Stimulated activated CD4-positive, alpha-beta T cell treated with anti-CD3 and anti-CD28 coated beads, Interleukin-4, amount 100 ng/mL, for 4 hours (primary cell): Measurements from ENCODE around the gene CASS4.
"Not testable (repeated sequence)": the region's sequence is repeated elsewhere in the genome, so short reads cannot be mapped to it uniquely, and the experiment has no call there.

Experiments
- DNase-seq, 2 experiments: peaks; one replicate each; pipeline ENCODE4 v3.0.0-alpha.2; 2020

CASS4 gene

DNA sequence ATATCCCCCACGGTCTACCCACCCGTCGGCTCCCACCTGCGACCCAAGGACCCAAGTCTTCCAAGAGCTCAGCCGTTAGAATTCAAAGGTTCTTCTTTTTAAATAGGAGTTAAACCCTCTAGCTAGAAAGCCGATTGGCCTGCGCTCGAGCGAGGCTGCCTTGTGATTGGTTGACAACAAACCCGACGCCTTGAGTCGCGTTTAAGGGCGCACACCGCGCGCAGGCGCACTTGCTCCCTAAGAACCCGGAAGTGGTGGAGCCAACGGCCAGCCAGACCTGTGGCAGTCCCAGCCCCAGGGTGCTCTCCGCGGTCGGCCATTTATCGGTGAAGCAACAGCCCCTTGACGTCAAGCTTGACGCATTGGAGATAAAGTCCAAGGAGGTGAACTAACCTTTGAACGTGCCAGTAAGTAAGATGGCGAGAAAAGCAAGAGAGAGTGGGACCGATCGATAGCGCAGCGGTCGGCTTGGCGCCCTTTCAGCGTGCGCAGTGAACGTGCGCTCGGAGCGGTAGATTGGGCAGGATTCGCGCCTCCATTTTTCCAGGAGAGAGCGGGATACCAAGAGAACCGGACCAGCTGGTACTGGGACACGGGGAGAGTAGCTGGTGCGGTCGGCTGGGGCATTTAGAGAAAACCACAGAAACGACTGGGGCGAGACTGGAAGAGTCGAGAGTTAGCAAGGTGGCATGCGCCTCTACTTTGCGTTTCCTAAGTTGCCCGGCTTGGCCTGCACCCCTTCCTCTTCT, 19.8 kb upstream of the CASS4 start, which contains the start of the genes AURKA and CSTF1:
TSS of gene AURKA (minus strand) at position 84 of the 749 bp plus-strand sequence. CDS start 4,018 bp downstream, outside the sequence.
TSS of gene CSTF1 (plus strand) at position 514 of the 749 bp plus-strand sequence. CDS start 2,908 bp downstream, outside the sequence.
- DNase-seq = peak; percentile 98 to 99

DNA sequence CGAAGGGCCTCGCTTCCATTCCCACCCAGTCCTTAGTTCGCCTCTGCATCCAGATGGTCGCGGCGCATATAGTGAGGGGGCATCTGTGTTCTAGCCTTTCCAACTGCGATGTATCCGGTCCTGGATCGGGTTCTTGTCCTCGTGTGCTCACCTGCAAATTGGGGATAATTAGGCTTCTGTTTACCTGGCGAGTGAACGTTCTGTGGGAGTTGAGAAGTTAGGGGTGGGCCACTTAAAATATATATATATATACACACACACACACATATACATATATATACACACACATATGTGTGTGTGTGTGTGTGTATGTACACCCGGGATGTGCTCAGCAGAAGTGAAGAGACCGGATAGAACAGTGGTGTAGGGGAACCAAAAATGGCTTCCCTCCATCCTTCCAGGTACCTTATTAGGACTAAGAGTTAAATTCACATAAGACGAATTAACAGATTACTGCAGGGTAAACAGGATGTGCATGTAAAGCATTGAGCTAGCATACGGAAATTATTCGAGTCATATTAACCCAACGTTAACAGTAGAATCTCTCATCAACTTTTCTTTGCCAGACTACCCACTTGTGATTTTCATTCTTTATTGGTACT, 19.1 kb upstream of the CASS4 start:
- no peak for DNase-seq

DNA sequence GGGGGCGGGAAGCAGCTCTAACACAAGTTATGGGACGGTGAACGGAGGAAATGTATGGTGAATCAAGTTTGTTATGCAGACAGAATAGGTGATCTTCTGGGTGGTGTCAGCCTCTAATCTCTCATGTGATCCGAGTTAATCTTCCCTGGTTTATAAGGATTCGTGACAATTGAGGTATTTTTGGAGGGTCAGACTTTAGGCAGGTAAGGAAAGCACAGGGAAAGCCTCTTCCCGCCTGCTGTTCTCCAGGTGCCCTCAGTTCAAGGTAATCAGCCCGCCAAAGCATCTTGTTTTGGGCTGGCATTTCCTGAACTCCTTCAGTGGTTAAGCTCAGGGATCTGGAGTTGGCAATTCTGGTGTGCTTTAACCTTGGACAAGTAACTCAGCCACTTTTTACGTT, 18.4 kb upstream of the CASS4 start:
- DNase-seq = no peak

DNA sequence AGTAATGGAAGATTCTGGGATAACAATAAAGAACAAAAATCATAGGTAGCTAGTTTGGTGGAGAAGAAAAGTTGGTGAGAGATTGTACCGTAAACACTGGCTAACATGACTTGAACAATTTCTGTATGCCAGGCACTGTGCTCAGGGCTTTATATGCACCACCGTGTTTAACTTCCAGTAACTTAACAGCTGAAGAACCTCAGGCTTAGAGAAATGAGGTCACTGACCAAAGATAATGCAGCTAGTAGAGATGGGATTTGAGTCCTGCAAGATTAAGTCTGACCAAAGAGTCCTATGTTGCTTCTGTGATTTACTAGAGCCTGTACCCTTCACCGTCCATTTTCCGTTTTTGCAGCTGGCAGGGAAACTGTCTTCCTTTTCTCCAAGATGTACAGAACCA, 16.9 kb upstream of the CASS4 start:
- DNase-seq = no peak

DNA sequence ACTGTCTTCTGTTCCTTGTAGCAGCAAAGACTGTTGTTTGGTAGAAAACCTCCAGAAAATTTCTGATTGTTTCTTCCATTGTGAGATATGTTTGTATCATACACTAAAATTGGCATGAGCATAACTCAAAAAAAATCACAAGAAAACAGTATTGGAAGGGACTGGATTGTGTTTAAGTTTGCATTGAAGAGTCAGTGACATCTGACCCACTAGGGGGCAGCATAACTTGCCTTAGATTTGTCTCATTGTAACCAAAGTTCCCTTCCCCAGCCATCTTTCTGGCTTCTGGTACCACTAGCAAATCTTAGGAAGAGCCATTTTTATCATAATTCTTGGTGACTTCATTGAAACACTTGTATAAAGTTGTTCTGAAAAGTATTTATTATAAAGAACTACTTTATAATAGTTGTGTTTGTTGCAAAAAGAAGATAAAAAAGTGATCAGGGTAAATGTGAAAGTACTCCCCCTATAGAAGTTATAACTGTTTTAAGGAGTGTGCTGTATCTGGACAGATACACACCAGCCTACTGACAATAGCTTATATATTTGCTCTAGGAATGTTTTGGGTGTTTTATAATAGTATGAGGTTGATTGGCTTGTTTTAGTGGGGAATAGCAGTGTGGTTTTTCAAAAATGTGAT, 11.9 kb upstream of the CASS4 start:
- peak in 1 of 2 experiments; percentile 40 for DNase-seq

DNA sequence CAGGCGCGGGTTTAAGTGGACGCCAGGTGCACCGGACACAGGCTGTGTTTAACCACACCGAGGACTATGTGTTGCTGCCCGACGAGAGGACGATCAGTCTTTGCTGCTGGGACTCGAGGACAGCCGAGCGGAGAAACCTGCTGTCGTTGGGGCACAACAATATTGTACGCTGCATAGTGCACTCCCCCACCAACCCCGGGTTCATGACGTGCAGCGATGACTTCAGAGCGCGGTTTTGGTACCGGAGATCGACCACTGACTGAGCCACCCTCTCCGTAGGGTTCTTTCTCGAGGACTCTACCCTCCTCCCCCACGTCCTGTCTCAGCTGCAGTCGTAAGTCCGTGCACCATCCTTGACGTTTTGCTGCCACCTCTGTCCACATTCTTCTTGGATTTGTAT, 8.6 kb upstream of the CASS4 start:
- DNase-seq = no peak

DNA sequence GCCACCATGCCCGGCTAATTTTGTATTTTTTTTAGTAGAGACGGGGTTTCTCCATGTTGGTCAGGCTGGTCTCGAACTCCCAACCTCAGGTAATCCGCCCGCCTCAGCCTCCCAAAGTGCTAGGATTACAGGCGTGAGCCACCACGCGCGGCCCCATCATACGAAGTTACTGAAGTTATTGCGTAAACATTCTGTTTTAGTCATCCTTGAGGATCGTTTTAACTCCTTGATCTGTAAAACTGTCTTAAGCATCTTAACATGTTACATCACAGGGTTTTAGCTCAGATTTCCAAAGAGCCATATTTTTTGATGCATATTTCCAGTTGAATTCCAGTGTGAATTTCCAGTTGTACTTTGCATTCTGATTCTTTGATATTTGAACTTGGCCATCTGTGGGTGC, 6.7 kb upstream of the CASS4 start:
- DNase-seq = not testable (repeated sequence)

DNA sequence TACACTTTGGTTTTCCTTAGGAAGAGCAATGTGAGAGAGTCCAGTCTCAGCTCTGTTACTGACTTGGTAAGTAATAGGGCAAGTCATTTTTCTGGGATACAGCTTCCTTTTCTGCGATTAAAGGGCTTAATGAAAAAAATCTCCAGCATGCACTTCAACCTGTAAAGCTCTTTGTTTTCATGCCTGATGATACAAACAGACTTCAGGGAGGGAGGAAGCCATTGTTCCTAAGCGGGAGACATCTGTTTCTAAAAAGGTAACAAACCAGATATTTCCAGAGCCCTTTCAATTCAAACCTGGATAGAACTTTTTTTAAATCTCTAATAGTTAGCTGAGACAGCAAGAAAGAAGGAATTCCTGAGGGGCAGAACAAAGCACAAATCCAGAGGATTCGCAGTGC, 5.2 kb upstream of the CASS4 start:
- no peak for DNase-seq

DNA sequence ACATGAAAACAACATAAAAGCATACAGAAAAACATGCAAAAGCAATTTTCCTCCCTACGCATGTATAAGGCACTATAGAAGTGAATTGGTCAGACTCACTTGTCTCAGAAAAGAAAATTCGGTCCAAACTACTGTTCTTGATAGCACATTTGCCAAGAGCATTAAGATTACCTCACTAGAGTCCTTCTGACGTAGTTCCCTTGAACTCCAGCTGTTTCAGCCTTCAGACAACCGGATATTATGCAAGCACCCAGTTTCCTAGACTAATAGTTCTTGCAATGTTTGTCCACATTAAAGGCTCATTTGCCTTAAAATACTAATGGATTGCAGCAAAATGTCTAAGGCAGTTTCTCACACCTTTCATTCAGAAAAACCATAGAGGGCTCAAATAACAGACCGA, 2.5 kb upstream of the CASS4 start:
- no peak for DNase-seq

DNA sequence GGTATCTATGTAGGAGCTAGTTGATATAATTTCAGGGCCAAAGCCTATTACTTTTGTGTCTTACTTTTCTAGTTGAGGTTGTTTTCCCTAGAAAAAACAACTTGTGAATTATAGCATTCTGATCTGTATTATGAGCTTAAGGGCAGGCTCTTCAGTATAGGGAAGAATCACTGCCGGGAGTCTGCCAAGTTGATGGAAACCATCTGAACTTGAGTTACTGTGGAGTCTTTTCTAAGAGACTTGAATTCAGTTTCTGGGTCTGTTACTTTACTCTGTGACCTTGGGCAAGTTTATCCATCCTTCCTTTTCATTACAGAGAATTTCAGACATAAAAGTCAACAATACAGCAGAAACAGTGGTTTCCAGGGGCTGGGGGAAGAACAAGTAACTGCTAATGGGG, 2.1 kb upstream of the CASS4 start:
- DNase-seq = no peak

DNA sequence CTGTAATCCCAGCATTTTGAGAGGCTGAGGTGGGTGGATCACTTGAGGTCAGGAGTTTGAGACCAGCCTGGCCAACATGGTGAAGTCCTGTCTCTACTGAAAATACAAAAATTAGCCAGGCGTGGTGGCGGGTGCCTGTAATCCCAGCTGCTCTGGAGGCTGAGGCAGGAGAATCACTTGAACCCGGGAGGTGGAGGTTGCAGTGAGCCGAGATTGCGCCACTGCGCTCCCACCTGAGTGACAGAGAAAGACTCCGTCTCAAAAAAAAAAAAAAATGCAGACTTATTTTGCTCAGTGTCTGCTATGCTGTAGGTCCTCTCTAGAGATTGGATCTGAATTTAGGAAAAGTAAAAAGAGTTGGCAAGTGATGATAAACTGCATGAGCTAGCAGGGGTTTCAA, 773 bp upstream of the CASS4 start:
- not testable (repeated sequence) for DNase-seq

DNA sequence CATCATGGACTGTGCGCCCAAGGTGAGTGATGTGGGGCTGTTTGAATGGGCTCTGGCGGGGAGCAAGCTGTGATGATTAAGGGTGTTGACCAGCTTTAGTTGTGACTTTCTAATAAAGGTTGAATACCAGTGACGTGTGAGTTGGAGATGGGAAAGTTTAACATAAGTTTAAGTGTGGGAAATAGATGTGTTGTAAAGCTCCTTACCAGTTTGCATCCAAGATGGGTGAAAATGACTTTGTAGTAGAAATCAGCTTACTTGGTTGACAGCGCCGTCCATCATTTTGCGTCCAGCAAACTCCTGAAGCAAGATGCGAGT, 372 bp downstream of the CASS4 start:
- DNase-seq = no peak

DNA sequence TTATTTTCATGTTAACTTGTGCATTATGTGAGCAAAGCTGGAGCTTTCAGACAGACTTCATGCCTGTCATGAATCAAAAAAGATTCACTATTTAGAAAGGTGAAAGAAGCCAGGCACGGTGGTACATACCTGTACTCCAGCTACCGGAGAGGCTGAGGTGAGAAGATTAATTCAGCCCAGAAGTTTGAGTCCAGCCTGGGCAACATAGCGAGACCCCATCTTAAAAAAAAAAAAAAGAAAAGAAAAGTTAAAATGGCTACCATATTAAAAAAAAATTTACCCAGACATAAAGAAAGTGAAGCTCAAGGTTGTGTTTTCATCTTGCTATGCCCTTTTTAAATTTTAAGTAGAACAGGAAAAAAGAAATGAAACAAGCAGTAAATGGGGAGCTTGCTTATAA, 889 bp downstream of the CASS4 start:
- DNase-seq = no peak

DNA sequence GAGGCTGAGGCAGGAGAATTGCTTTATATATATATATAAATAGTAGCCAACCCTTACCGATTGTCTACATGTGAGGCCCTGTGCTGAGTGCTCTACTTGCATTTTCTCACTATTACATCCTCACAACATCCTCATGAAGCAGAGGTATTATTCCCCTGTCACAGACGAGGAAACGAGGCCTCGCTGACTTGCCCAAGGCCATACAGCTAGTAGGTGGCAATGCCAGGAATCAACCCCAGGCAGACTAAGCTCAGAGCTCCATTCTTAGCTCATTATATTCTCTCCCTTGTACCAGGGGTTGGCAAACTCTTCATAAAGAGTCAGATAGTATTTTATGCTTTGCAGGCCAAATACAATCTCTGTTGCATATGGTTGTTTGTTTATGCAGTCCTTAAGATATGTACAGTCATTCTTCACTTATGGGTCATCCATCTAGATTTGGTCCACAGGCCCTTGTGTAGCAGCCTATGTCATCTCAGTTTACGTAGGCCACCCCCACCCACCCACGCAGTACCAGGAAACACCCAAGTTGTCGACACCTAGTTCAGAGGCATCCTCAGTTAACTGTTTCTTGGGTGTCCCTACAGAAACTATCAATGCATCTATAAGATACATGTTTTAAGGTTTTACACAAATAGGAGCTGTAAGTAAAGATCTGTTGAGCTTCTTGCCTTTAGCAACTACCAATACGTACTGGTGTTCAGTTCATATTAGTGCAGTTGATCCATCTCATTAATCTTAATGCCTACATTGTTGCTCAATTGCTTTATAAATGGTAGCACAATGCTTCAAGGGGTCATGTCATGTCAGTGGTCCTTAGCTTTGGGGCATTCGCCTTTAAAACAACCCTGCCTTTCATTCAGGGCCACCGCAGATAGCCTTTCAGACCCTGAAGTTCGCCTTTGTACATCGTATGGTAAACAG, 3.0 kb downstream of the CASS4 start:
- DNase-seq = peak; percentile 43 to 74

DNA sequence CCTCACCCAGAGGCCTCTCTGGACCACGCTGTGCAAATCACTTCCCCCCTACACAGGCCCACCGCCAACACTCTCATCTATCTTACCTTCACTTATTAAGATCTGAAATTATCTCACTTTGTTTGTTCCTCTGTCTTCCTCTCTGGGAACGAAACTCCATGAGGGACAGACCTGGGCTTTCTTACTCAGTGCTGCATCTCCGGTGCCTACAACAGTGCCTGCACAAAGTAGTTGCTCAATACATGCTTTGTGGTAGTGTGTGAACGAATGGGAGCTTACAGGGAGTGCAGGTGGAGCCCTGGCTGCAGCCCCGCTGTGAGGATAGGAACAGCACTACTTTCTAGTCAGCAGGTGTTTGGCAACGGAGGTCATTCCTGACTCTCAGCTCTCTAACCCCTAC, 5.3 kb downstream of the CASS4 start:
- DNase-seq = no peak

DNA sequence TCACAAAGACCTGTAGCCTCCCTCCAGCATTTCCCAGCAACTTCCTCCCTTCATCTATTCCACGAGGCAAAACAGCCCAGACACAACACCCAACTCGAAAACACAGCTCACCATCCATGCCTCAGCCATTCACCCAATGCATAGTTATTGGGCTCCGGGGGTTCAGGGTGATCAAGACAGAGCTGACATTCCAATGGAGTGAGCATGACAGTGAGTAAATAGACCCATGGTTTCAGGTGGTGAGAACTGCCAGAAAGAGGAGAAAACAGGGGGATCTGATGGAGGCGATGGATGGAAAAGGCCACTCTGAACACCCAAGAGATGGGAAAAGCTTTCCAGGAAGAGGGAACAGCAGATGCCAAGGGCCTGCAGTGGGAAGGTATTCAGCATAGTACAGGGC, 5.9 kb downstream of the CASS4 start:
- DNase-seq = no peak

DNA sequence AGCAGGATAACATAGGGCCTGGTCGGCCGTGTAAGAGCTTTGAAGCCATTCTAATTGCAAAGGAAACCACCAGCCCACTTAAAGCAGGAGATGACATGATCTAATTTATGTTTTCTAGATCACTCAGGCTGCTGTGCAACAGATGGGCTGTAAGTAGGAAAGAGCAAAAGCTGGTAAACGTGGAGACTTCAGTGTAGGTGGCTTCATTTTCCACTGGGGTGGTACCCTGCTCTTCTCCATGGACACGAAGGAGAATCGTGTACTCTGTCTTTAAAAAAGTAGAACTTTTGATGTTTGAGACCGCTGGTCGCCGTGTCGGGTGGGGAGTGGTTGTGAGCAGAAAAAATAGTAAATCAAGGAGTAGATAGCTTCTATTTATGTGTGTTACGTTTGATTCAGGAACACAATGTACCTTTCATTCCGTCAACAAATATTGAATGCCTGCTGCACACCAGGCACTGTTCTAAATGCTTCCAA, 6.4 kb downstream of the CASS4 start:
- DNase-seq = no peak

DNA sequence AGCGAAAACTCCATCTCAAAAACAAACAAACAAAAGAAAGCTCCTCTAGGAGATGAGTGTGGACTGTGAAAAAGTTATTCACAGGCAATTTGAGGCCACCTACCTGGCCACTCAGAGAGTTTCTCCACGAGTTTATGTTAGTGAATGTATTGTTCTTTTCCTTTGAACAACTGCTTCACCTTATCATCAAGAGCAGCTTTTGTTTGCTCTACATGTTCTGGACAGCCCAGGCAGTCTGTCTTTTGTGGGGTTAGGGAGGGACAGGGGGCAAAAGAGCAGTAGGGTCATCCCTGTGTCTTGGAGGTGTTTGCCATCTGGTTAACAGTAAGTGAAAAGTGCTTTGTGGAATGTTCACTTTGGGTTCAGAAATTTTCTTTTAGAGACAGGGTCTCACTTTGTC, 8.0 kb downstream of the CASS4 start:
- no peak for DNase-seq

DNA sequence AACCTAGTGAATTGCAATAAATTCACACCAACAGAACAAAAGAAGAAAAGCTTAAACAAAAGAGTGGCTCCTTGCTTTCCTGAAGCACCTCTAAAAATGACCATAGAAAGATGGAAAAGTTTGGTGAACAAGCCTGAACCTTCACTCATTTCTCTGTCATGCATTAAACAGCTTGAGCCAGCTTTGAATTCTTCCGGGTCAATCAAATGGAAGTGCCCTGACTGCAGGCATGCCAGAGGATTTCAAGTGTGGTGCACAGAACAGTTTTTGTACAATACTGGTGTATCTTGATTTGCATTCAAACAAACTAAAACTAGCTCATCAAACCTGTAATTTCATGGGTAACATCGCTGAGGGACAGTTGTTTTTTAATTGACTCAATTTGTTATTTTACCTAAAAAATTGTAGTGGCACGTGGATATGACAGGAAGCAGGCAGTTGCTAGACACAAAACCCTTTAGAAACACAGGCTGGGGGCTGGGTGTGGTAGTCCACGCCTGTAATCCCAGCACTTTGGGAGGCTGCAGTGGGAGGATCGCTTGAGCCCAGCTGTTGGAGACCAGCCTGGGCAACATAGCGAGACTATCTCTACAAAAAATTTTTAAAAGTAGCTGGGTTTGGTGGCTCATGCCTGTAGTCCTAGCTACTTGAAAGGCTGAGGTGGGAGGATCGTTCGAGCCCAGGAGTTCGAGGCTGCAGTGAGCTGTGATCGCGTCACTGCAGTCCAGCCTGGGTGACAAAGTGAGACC, 9.1 kb downstream of the CASS4 start:
- DNase-seq = no peak

DNA sequence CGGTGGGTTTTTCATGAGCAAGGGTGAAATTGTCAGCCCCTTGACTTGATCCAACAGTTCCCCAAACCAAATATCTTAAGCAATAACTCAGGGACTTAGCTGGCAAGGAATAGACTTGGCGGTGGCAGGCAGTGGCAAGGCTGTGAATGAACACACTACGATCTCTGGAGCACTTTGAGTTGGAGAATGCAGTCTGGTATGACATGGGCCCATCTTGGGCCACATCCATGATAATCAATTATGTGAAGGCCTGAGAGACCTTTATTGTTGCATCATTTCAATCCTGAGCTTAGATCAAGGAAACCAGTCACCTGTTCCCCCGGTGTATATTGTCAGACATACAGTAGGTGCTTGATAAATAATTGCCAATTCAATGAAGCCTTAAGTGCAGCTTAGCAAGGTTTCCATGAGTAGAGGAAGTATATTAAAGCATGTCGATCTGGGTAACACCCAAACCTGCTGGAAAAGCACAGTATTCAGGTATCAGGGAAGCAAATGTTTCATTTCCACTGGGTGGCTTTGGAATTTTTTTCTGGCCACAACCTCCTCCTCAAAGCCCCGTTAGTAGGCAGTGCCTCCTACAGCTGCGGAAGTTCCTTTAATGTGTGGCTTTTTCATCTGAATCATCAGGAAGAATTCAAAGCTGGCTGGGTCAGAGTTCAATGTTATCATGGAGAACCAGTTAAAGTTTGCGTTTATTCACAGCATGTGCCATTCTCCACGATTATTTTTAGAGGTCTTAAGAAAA, 10.2 kb downstream of the CASS4 start:
- DNase-seq = no peak

DNA sequence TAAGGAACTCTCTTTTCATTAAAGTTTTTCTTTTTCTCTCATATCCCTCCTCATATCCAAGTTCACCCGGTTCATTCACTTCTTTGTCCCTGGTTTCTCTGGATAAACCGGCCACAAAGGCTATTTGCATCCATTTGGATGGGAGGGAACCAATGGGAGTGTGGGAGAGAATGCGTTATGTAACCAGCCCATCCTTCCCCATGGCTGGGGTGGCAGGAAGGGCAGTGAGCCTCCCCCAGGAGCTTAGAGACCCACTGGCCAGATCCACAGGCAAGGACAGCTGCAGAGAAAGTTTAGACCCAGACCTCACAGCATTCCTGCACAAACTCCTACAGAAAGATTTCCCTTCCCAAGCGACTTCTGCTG, 10.7 kb downstream of the CASS4 start:
- no peak for DNase-seq

DNA sequence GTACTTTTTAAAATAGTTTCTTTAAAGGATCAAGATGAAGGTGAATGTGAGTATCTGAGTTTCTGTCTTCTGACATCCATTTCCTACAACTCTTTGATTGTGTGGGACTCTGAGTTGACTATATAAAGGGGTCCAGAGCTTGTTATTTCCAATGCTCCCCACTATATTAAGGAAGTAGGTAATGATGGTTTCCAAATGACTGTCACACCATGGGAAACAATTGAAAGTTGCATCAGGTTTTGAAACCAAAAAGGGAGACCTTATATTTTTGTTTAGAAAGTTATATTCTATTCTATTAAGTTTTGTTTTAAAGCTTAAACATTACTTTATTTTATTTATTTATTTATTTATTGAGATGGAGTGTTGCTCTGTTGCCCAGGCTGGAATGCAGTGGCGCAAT, 11.2 kb downstream of the CASS4 start:
- no peak for DNase-seq
